GM18870 (cell line): ENCODE measurements around the gene PCDHA7.
"Not testable (repeated sequence)": the region's sequence is repeated elsewhere in the genome, so short reads cannot be mapped to it uniquely, and the experiment has no call there.

Source experiments
- ATAC-seq: cut with Tn5 transposase; IDR thresholded peaks from one replicate; pipeline ENCODE4 v1.9.1; 2021; ENCODE audit warnings: moderate library complexity; ENCODE audit not compliant: unreplicated experiment

Gene PCDHA7

GRCh38 chr5:140833993-140834392, at the start of gene PCDHA7:
TSS of gene PCDHA7 (plus strand) at chr5:140834269. CDS start at chr5:140834384, 115 bp downstream.
- ATAC-seq, result no peak

- no peak for ATAC-seq
These were observed 48.0 kb upstream of the PCDHA7 start, which contains the start of gene PCDHA1 for GRCh38 chr5:140785905-140786686. TSS of gene PCDHA1 (plus strand) at chr5:140786140.

DNA sequence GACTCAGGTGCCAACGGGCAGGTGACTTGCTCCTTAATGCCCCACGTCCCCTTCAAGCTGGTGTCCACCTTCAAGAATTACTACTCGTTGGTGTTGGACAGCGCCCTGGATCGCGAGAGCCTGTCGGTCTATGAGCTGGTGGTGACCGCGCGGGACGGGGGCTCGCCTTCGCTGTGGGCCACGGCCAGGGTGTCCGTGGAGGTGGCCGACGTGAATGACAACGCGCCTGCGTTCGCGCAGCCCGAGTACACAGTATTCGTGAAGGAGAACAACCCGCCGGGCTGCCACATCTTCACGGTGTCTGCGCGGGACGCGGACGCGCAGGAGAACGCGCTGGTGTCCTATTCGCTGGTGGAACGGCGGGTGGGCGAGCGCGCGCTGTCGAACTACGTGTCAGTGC, 46.6 kb upstream of the PCDHA7 start:
- not testable (repeated sequence) for ATAC-seq

DNA sequence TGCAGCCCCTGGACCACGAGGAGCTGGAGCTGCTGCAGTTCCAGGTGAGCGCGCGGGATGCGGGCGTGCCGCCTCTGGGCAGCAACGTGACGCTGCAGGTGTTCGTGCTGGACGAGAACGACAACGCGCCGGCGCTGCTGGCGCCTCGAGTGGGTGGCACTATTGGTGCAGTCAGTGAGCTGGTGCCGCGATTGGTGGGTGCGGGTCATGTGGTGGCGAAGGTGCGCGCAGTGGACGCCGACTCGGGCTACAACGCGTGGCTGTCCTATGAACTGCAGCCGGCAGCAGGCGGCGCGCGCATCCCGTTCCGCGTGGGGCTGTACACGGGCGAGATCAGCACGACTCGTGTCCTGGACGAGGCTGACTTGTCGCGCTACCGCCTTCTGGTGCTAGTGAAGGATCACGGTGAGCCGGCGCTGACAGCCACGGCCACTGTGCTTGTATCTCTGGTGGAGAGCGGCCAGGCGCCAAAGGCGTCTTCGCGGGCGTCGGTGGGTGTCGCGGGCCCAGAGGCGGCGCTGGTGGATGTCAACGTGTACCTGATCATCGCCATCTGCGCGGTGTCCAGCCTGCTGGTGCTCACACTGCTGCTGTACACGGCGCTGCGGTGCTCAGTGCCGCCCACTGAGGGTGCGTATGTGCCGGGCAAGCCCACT, 46.1 kb upstream of the PCDHA7 start:
- not testable (repeated sequence) for ATAC-seq

- no peak for ATAC-seq
These were observed 43.0 kb upstream of the PCDHA7 start for GRCh38 chr5:140791089-140791488.

DNA sequence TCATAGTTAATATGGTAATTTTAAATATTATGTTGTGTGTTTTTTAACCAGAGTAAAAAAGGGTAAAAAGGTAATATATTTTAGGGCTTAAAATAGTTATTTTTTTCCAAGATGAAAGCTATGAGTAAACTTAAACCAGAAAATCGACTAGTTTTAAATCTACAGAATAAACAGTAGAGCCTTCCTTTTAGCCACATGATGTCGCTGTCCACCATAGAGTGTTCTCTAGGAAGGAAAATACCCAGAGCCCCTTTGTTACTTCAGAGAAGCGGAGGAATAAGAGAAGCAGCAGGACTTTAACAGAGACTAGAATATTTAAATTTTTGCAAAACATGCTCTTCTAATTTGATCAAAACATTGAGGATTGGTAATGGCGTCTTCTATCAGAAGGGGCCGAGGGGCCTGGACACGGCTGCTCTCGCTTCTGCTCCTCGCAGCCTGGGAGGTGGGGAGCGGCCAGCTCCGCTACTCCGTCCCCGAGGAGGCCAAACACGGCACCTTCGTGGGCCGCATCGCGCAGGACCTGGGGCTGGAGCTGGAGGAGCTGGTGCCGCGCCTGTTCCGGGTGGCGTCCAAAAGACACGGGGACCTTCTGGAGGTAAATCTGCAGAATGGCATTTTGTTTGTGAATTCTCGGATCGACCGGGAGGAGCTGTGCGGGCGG, 39.3 kb upstream of the PCDHA7 start, which contains the start of gene PCDHA2:
Gene PCDHA2, plus strand, starts transcription at position 258 of the 664 bp plus-strand sequence.
- no peak for ATAC-seq

DNA sequence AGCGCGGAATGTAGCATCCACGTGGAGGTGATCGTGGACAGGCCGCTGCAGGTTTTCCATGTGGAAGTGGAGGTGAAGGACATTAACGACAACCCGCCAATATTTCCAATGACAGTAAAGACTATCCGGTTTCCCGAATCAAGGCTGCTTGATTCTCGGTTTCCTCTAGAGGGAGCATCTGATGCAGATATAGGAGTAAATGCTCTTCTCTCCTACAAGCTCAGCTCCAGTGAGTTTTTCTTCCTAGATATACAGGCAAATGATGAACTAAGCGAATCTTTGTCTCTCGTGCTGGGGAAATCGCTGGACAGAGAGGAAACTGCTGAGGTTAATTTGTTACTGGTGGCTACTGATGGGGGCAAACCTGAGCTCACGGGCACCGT, 38.8 kb upstream of the PCDHA7 start:
- ATAC-seq, result no peak

DNA sequence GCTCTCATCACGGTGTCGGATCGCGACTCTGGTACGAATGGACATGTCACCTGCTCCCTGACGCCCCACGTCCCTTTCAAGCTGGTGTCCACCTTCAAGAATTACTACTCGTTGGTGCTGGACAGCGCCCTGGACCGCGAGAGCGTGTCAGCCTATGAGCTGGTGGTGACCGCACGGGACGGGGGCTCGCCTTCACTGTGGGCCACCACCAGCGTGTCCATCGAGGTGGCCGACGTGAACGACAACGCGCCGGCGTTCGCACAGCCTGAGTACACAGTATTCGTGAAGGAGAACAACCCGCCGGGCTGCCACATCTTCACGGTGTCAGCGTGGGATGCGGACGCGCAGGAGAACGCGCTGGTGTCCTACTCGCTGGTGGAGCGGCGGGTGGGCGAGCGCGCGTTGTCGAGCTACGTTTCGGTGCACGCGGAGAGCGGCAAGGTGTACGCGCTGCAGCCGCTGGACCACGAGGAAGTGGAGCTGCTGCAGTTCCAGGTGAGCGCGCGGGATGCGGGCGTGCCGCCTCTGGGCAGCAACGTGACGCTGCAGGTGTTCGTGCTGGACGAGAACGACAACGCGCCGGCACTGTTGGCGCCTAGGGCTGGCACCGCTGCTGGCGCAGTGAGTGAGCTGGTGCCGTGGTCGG, 37.9 kb upstream of the PCDHA7 start:
- ATAC-seq, result not testable (repeated sequence)

DNA sequence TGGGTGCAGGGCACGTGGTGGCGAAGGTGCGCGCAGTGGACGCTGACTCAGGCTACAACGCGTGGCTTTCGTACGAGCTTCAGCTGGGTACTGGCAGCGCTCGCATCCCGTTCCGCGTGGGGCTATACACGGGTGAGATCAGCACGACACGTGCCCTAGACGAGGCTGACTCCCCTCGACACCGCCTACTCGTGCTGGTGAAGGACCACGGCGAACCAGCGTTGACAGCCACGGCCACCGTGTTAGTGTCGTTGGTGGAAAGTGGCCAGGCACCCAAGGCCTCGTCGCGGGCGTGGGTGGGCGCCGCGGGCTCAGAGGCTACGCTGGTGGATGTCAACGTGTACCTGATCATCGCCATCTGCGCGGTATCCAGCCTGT, 37.4 kb upstream of the PCDHA7 start:
- no peak for ATAC-seq

GRCh38 chr5:140800816-140801493, 33.1 kb upstream of the PCDHA7 start, which contains the start of gene PCDHA3:
TSS of gene PCDHA3 (plus strand) at chr5:140801057.
- no peak for ATAC-seq

DNA sequence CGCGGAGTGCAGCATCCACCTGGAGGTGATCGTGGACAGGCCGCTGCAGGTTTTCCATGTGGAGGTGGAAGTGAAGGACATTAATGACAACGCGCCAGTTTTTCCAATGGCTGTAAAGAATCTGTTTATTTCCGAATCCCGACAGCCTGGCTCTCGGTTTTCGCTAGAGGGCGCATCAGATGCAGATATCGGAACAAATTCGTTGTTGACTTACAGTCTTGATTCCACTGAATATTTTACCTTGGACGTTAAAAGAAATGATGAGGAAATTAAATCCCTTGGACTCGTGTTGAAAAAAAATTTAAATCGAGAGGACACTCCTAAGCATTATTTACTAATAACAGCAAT, 32.6 kb upstream of the PCDHA7 start:
- no peak for ATAC-seq

DNA sequence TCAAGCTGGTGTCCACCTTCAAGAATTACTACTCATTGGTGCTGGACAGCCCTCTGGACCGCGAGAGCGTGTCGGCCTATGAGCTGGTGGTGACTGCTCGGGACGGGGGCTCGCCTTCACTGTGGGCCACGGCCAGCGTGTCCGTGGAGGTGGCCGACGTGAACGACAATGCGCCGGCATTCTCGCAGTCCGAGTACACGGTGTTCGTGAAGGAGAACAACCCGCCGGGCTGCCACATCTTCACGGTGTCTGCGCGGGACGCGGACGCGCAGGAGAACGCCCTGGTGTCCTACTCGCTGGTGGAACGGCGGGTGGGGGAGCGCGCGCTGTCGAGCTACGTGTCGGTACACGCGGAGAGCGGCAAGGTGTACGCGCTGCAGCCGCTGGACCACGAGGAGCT, 31.7 kb upstream of the PCDHA7 start:
- not testable (repeated sequence) for ATAC-seq

DNA sequence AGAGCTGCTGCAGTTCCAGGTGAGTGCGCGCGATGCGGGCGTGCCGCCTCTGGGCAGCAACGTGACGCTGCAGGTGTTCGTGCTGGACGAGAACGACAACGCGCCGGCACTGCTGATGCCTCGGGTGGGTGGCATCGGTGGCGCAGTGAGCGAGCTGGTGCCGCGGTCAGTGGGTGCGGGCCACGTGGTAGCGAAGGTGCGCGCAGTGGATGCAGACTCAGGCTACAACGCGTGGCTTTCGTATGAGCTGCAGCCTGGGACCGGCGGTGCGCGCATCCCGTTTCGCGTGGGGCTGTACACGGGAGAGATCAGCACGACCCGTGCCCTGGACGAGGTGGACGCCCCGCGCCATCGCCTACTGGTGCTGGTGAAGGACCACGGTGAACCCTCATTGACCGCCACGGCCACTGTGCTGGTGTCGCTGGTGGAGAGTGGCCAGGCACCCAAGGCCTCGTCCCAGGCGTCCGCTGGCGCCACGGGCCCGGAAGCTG, 31.2 kb upstream of the PCDHA7 start:
- ATAC-seq, result no peak

GRCh38 chr5:140806834-140807775, 27.0 kb upstream of the PCDHA7 start, which contains the start of gene PCDHA4:
TSS of gene PCDHA4 (plus strand) at chr5:140807068.
- ATAC-seq, result no peak

- not testable (repeated sequence) for ATAC-seq
These were observed 25.7 kb upstream of the PCDHA7 start for GRCh38 chr5:140808241-140808888.

GRCh38 chr5:140808889-140809291, 25.2 kb upstream of the PCDHA7 start:
- ATAC-seq, result no peak

DNA sequence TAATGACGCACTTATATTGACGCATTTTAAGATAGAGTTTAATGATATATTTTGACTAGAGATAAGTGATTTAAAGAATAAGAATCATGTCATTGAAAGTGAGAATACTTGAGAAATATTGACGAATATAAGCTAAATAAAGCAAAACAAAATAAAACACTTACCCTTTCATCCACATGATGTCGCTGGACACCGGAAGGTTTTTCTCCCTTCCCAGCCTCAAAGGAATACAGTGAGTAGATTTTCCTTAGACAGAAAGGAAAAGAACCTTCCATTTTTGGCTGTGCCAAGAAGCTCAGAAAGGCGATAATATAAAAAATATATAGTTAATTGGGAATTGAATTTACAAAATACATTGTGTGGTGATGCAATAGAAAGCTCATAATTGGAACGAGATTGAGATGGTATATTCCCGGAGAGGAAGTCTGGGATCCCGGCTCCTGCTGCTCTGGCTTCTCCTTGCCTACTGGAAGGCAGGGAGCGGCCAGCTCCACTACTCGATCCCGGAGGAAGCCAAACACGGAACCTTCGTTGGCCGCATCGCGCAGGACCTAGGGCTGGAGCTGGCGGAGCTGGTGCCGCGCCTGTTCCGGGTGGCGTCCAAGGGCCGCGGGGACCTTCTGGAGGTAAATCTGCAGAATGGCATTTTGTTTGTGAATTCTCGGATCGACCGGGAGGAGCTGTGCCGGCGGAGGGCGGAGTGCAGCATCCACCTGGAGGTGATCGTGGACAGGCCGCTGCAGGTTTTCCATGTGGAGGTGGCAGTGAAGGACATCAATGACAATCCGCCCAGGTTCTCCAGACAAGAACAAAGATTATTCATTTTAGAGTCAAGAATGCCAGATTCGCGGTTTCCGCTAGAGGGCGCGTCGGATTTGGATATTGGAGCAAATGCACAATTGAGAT, 12.4 kb upstream of the PCDHA7 start, which contains the start of gene PCDHA5:
Gene PCDHA5, plus strand, starts transcription at position 239 of the 906 bp plus-strand sequence.
- no peak for ATAC-seq

- ATAC-seq, result no peak
These were observed 11.8 kb upstream of the PCDHA7 start for GRCh38 chr5:140822281-140822629.
